Stimulated activated CD8-positive, alpha-beta memory T cell treated with anti-CD3 and anti-CD28 coated beads, Interleukin-15, amount 100 ng/mL, for 24 hours (primary cell): ENCODE results near the gene GKN1.

ENCODE experiments used
- DNase-seq: peaks from one replicate; pipeline ENCODE4 v3.0.0-alpha.2; 2020; ENCODE audit warnings: low read depth

Gene GKN1

GRCh38 chr2:68961380-68961779 is 13.1 kb upstream of the GKN1 start:
- DNase-seq: no peak

DNA sequence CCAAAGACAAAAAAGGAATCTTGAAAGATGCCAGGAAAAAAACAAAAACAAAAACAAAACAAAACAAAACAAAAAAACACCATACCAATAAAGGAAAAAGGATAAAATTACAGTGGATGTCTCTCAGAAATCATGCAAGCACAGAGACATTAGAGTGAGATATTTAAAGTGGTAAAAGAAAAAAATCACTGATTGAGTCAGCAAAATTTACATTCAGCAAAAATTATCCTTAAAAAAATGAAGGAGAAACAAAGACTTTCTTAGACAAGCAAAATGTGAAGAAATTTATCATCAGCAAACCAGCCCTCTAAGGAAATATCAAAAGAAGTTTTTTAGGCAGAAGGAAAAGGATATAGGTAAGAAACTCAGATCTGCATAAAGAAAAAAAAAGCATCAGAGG is 10.2 kb upstream of the GKN1 start:
- DNase-seq: no peak

DNA sequence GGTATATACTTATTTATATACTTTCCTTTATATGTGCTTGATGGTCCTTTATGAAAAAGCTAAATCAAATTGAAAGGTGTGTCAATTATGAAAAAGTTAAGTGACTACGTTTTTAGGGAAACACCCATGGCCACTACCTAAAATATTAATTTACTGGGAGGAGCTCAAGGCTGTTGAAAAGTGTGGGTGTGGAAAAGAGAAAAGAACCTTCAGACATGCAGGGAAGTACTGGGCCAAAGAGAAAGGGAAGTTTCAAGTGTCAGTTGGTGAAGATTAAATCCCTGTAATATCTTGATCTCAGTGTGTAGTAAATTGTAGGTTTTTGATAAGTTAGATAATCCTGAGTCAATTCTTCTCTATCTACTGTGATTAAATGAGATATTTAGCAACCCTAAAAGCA is 6.2 kb upstream of the GKN1 start:
- DNase-seq: no peak

DNA sequence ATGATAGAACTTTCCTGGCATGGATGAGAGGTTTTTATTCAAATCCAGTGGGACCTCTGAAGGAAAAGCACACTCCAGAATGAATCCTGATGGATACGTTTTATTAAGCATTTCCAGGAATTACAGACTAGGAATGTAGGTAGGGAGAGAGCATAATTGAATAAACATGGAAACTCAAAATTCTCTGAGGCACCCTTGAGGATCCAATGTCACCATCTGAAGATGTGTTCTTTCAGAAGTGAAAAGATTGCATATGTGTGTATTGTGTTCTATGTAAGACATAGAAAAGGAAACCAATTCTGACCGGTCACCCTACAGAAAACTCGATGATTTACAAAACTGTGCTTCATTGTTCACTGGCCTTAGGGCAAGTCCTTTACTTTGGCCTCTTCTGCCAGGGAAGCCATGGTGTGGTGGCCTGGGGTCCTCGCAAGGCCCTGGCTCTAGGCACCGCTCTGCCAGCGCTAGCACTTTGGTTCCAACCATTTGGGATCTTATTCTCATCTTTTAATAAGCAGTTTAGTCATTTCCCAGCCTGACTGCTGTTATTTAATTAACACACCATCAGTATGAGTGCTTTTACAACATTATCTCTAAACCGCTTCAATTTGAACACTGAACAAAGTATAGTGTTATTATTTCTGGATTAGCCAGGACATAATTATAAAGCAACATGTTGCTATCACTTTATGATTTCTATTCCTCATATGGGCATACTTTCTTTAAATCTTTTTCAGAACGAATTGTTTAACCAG is 4.5 kb upstream of the GKN1 start:
- no peak for DNase-seq

GRCh38 chr2:68970566-68971265 is 3.7 kb upstream of the GKN1 start:
- DNase-seq: no peak

GRCh38 chr2:68971591-68972231 is 2.7 kb upstream of the GKN1 start:
- DNase-seq: no peak

DNA sequence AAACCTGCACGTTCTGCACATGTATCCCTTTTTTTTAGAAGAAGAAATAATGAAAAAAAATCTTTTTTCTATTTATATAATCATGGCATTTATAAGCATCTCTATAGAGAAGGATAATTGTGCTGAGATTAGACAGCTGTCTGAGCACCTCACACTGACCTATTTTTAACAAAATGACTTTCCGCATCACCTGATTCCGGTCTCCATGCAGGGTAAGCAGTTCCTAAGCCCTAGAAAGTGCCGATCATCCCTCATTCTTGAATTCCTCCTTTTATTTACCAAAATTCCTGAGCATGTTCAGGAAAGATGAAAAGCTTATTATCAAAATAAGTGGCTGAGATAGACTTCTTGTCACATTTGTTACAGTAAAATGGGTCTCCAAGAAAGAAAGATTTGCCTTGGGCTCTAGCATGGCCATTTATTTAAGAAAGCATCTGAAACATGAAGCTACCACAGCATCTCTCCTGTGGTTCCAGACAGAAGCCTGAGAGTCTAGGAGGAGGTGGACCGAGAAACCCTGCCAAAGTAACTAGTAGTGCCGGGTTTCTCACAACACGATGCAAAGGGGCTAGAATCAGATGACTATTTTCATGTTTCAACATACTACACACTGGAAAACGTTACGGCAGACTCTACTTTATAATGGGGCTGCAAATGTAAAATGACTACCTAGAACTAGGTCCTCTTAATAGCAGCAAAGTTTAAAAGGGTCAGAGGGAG is 670 bp downstream of the GKN1 start:
- DNase-seq: no peak

- no peak for DNase-seq
Observed at GRCh38 chr2:68975844-68976243, 1.4 kb downstream of the GKN1 start.

DNA sequence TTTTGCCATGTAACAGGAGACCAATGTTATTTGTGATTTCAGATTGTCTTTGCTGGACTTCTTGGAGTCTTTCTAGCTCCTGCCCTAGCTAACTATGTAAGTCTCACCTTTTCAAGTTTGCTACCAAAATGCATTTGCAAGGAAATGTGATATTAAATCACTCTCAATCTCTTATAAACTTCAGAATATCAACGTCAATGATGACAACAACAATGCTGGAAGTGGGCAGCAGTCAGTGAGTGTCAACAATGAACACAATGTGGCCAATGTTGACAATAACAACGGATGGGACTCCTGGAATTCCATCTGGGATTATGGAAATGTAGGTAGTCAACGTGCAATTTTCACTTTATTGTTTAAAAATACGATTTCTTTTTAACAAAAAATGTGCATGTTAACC is 3.0 kb downstream of the GKN1 start:
- DNase-seq: no peak

DNA sequence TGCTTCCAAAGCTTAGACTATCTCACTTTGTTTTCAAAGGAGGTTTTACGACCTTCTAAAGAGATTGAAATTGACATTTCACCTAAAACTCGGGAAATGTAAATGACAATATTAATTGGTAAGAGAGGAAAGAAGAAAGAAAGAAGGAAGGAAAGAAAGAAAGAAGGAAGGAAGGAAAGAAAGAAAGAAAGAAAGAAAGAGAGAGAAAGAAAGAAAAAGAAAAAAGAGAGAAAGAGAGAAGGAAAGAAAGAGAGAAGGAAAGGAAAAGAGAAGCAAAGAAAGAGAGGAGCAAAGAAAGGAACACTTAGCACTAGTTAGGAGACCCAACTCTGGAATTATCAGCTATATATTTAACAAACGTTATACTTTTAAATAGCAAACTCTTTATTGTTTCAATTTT is 3.7 kb downstream of the GKN1 start:
- no peak for DNase-seq

- no peak for DNase-seq
Observed at GRCh38 chr2:68980956-68981355, 6.5 kb downstream of the GKN1 start.

DNA sequence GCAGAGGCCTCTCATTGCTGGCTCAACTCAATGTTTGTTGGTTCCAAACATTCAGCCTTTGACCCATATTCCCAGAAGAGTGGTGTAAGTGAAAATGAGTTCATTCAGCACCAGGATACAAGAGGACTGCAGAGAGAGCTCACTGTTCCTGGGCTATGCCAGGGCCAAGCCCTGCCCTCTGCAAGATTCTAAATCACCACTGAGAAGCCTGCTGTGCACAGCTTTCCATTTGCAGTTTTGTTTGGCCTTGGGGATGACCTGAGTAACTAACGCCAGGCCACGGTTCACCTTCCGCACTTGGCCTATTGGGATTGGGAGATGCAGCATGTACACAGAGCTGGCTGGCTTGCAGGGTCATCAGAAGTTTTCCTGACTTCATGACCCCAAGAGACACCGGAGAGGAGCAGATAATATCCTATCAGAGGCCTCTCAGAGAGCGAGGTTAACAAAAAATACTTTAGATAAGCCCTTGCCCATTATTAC is 12.6 kb downstream of the GKN1 start:
- no peak for DNase-seq

DNA sequence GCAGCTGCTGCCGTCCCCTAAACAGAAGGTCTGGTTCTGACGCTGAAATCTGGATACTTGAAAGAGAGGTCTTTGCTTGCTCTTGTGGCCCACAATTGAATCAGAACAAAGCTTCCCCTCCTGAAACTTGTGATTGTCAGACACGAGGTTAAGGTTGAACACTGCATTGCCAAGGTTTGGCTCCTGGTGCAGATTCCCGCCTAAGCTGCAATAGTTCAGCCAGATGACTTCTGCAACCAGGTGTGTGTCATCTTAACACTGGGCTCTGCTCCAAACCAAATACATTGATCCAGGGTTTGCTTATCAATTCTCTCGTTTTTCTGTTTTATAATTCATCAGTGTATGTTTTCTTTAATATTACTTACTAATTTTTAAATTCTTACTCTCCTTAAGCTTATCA is 14.6 kb downstream of the GKN1 start:
- no peak for DNase-seq

DNA sequence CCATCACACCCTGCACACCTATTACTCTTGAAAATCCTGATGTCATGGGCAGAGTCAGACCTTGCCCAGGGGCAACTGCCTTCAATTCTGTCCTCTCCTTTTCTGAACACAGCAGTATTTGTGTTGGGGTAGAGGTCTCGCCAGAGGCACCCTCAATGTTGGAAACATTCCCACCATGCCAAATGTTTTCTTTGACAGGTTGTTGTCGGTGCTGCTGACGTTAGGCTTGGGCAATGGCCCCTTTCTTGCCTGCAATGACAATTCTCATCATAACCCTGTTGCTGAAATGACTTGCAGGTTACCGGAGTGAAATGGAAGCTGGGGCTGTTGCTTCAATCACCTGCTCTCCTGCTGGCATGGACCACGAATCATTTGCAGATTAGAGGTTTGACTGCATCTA is 17.9 kb downstream of the GKN1 start:
- DNase-seq: no peak

GRCh38 chr2:68992933-68993332 is 18.5 kb downstream of the GKN1 start:
- no peak for DNase-seq

DNA sequence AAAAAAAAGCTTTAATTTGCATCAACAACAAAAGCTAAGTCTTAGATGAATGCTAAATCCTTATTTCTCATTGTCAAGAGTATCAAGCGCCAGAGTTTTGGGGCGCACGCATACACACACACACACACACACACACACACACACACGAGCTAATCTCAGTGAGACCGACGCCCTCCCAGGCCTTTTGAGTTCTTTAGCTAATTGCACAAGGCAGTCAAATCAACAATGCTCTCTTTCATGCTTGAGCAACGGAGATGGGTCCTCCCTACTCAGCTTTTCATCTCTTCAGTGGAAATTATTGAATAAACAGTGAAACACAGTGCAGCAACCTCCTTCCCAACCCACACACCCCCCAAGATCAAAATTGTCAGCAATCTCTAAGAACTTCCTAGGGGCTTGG is 19.2 kb downstream of the GKN1 start:
- DNase-seq: no peak

DNA sequence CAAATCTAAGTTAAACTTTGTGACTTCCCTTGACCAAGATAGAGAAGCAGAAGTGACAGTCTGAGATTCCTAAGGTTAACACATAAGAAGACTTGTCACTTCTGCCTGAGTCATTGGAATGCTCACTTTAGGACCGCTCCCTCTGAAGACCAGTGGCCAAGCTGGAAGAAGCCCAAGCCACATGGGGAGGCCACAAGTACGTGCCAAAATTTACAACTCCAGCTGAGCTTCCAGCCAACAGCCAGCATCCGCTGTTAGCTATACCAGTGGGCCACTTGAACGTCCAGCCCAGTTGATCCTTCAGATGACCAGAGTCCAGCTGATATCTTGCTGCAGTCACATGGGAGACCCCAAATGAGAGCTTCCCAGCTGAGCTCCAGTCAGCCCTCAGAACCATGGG is 20.4 kb downstream of the GKN1 start:
- no peak for DNase-seq

GRCh38 chr2:68995916-68996315 is 21.5 kb downstream of the GKN1 start:
- DNase-seq: no peak

DNA sequence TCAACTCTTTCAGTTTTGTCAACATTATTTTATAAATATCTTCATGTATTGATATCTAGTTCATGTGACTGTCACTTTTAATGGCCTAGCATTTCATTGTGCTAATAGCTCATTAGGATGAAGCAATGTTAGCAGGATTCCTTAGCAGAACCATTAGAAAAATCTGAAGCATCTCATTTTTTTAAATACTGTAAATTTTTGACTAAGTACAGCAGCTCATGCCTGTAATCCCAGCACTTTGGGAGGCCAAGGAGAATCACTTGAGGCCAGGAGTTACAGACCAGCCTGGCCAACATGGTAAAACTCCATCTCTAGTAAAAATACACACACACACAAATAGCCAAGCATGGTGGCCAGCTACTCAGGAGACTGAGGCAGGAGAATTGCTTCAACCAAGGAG is 23.0 kb downstream of the GKN1 start:
- DNase-seq: no peak

GRCh38 chr2:69001879-69002278 is 27.4 kb downstream of the GKN1 start:
- DNase-seq: no peak

DNA sequence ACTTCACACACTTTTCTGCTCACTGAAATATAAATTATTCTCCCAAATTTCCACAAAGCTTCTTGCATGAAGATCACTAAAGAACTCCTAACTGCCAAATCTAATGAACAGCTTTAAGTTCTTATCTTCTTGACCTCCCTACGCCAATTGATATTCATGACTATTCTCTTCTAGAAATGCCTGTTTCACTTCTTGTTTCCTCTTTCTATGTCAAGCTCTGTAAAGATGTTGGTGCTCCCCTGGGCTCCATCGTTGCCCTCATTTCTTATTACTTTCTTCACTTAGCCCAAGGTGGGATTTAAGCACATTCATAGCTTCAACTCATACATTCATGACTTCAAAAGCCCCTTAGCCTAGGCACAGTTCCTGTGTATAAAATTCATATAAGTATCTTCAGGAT is 29.3 kb downstream of the GKN1 start:
- no peak for DNase-seq

DNA sequence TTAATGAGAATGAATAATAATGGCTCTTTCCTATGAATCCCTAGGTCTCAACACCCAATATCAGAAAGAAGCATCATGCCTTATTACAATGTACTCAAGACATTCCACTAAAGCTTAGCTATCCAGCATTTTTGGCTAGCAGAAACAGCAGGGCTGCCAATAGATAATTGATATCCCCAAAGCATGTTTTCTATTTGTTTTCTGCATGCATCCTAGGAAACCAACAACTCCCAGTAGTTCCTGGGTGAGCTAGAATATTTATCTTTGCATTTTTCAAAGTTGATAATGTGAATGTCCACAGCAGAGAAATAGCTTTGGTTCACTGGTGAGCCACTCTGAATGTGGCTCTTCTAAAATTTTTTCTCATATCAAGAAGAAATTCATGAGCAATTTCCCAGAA is 32.7 kb downstream of the GKN1 start:
- DNase-seq: no peak

GRCh38 chr2:69007603-69008002 is 33.2 kb downstream of the GKN1 start:
- no peak for DNase-seq
